ENCODE results near the gene ATRAID. TPM values are rescaled to one million over a fixed set of nuclear protein-coding genes. Genes with fewer than 3 reads are reported as not detected.

ATRAID gene
- total RNA-seq, 1 experiment from 2014 or later, result 108 TPM

DNA sequence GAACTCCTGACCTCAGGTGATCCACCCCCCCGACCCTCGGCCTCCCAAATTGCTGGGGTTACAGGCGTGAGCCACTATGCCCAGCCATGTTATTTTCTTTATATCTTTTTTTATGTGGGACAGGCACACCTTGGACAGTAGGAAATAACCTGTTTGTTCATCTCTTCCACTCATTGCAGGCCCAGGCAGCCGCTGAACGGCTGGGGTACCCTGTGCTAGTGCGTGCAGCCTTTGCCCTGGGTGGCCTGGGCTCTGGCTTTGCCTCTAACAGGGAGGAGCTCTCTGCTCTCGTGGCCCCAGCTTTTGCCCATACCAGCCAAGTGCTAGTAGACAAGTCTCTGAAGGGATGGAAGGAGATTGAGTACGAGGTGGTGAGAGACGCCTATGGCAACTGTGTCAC is 13.7 kb downstream of the ATRAID start:
- no peaks in the 10 kb centered on the region for H3K4me1 ChIP-seq (ENCODE audit: insufficient read depth, low read length)
- no peak overlapping the region for H2BK120ac ChIP-seq (ENCODE audit: low read depth, low read length, poor library complexity, severe bottlenecking)
- H4K91ac ChIP-seq (ENCODE audit: insufficient read length, low read depth, low read length), result no peak overlapping the region
- no peaks in the 10 kb centered on the region for H3K79me1 ChIP-seq (ENCODE audit: insufficient read depth, low read depth, low read length, poor library complexity, severe bottlenecking)
- no peak overlapping the region for H2BK20ac ChIP-seq (ENCODE audit: low read depth, low read length, poor library complexity, severe bottlenecking)
- 0 out of 2 replicates have a peak, but pooled peaks cover 2% of the 10 kb centered on the region for H3K79me2 ChIP-seq (ENCODE audit: insufficient read depth, low read length)
- H2BK5ac ChIP-seq (ENCODE audit: insufficient read length, low read length), result no peak overlapping the region
- Mint-ChIP-seq H3K27ac (no peak overlapping the region), H3K27me3 (ENCODE audit: low read depth) (no peaks in the 10 kb centered on the region), H3K4me1 (no peaks in the 10 kb centered on the region), H3K9me3 (no peaks in the 10 kb centered on the region), H3K36me3 (ENCODE audit: insufficient read depth in 1 of 3, low read depth in 3 of 3) (peaks cover 64 to 93% (median 87%) of the 10 kb centered on the region in 3 experiments), H3K4me3 (no peak overlapping the region)
- H3K18ac ChIP-seq (ENCODE audit: insufficient read length, low read depth, low read length), result no peak overlapping the region
- H3K27me3 ChIP-seq (ENCODE audit: insufficient read depth, low read length), result no peaks in the 10 kb centered on the region
- no peak overlapping the region for H3K14ac ChIP-seq (ENCODE audit: insufficient read depth, low read length)
- no peak overlapping the region for H2BK15ac ChIP-seq (ENCODE audit: low read depth, low read length)
- H3K23me2 ChIP-seq (ENCODE audit: insufficient read length, low read depth, low read length, poor library complexity, severe bottlenecking), result no peaks in the 10 kb centered on the region
- no peak overlapping the region for H4K5ac ChIP-seq (ENCODE audit: insufficient read length, low read depth, low read length)
- H3K23ac ChIP-seq (ENCODE audit: insufficient read length, low read depth, low read length), result no peak overlapping the region
- H3K9ac ChIP-seq (ENCODE audit: extremely low read depth, insufficient read length, low read length), result no peak overlapping the region
- WGBS (ENCODE audit: extremely low coverage, insufficient read length, low lambda C conversion rate), result no CpG with 5 or more reads among the region's 9 CpGs
- H4K20me1 ChIP-seq (ENCODE audit: control insufficient read depth, insufficient read depth, insufficient read length), result no peaks in the 10 kb centered on the region
- no peaks in the 10 kb centered on the region for H3K9me3 ChIP-seq (ENCODE audit: control insufficient read depth, low read depth, low read length)
- DNase-seq, result no peak
- no peak overlapping the region for H2AK5ac ChIP-seq (ENCODE audit: insufficient read length, low read length)
- no peak overlapping the region for H3T11ph ChIP-seq (ENCODE audit: low read length)
- H4K8ac ChIP-seq (replicated peaks; ENCODE audit: insufficient read length, low read depth, low read length), result no peak overlapping the region
- H3K56ac ChIP-seq (ENCODE audit: insufficient read length, low read depth, low read length), result no peak overlapping the region
- TF ChIP-seq, protein P1, sequence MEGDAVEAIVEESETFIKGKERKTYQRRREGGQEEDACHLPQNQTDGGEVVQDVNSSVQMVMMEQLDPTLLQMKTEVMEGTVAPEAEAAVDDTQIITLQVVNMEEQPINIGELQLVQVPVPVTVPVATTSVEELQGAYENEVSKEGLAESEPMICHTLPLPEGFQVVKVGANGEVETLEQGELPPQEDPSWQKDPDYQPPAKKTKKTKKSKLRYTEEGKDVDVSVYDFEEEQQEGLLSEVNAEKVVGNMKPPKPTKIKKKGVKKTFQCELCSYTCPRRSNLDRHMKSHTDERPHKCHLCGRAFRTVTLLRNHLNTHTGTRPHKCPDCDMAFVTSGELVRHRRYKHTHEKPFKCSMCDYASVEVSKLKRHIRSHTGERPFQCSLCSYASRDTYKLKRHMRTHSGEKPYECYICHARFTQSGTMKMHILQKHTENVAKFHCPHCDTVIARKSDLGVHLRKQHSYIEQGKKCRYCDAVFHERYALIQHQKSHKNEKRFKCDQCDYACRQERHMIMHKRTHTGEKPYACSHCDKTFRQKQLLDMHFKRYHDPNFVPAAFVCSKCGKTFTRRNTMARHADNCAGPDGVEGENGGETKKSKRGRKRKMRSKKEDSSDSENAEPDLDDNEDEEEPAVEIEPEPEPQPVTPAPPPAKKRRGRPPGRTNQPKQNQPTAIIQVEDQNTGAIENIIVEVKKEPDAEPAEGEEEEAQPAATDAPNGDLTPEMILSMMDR (conservative IDR thresholded peaks at IDR 0.05), result no peak
- no peak overlapping the region for H3K27ac ChIP-seq (ENCODE audit: insufficient read length, low read depth, low read length)
- H2BK12ac ChIP-seq (ENCODE audit: insufficient read length, low read depth, low read length), result no peak overlapping the region
- H3K4me2 ChIP-seq (ENCODE audit: insufficient read depth, insufficient read length, low read length), result no peak overlapping the region
- no peak overlapping the region for H3K4ac ChIP-seq (ENCODE audit: low read depth, low read length)
- no peak overlapping the region for H2AFZ ChIP-seq (ENCODE audit: low read length)
